SK-N-SH (cell line): ENCODE data around the gene SLC35F4.

ENCODE experiments used
- EP300 ChIP-seq, 2 experiments: IDR thresholded peaks; 2 replicates each; pipeline versions ENCODE4 v1.4.0 to v1.6.1; 2012; ENCODE audit warnings: borderline replicate concordance in 1 of 2, low read depth in 1 of 2, low read length in 1 of 2
- FOXM1 ChIP-seq: IDR thresholded peaks from 2 replicates; pipeline ENCODE4 v1.4.0; 2012; ENCODE audit warnings: low read depth, mild to moderate bottlenecking
- RAD21 ChIP-seq: IDR thresholded peaks from 2 replicates; pipeline ENCODE4 v1.6.1; 2012; ENCODE audit warnings: mild to moderate bottlenecking, low read length
- RCOR1 ChIP-seq: fragments of 150-350 bp; IDR thresholded peaks from 2 replicates; pipeline ENCODE4 v1.6.1; 2017; ENCODE audit warnings: antibody characterized with exemption, low read length
- RFX5 ChIP-seq: IDR thresholded peaks from 2 replicates; pipeline ENCODE4 v1.6.1; 2012; ENCODE audit warnings: mild to moderate bottlenecking, improper control_type of control experiment, low read length
- SIN3A ChIP-seq: IDR thresholded peaks from 2 replicates; pipeline ENCODE4 v1.6.1; 2012; ENCODE audit warnings: low read depth, mild to moderate bottlenecking, low read length, moderate library complexity, borderline replicate concordance
- SMC3 ChIP-seq: IDR thresholded peaks from 2 replicates; pipeline ENCODE4 v1.6.1; 2012; ENCODE audit warnings: low read depth, low read length, improper control_type of control experiment
- TAF1 ChIP-seq: IDR thresholded peaks from 2 replicates; pipeline ENCODE4 v1.6.1; 2012; ENCODE audit warnings: low read depth, mild to moderate bottlenecking, low read length, moderate library complexity, borderline replicate concordance
- TF ChIP-seq, protein P1 (sequence below): fragments of 200-600 bp; sonication (generic); IDR thresholded peaks from 2 replicates; pipeline ENCODE4 v1.6.1; 2017; ENCODE audit warnings: antibody characterized with exemption, mild to moderate bottlenecking, moderate library complexity
- TF ChIP-seq, protein P2 (sequence below): IDR thresholded peaks from 2 replicates; pipeline ENCODE4 v1.4.0; 2012; ENCODE audit warnings: low read depth

GRCh38 chr14:57875985-57876384 is 10.1 kb upstream of the SLC35F4 start:
- no peak for TF ChIP-seq EP300 (IDR thresholded peaks at IDR 0.05; ENCODE audit: borderline replicate concordance in 1 of 2, low read depth in 1 of 2, low read length in 1 of 2)
- TF ChIP-seq, protein P1, sequence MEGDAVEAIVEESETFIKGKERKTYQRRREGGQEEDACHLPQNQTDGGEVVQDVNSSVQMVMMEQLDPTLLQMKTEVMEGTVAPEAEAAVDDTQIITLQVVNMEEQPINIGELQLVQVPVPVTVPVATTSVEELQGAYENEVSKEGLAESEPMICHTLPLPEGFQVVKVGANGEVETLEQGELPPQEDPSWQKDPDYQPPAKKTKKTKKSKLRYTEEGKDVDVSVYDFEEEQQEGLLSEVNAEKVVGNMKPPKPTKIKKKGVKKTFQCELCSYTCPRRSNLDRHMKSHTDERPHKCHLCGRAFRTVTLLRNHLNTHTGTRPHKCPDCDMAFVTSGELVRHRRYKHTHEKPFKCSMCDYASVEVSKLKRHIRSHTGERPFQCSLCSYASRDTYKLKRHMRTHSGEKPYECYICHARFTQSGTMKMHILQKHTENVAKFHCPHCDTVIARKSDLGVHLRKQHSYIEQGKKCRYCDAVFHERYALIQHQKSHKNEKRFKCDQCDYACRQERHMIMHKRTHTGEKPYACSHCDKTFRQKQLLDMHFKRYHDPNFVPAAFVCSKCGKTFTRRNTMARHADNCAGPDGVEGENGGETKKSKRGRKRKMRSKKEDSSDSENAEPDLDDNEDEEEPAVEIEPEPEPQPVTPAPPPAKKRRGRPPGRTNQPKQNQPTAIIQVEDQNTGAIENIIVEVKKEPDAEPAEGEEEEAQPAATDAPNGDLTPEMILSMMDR, result no peak
- TF ChIP-seq FOXM1, result no peak
- TF ChIP-seq SMC3, result no peak
- TF ChIP-seq RAD21, result no peak
- no peak for TF ChIP-seq SIN3A
- no peak for TF ChIP-seq RCOR1
- no peak for TF ChIP-seq RFX5
- TF ChIP-seq TAF1, result no peak
- TF ChIP-seq, protein P2, sequence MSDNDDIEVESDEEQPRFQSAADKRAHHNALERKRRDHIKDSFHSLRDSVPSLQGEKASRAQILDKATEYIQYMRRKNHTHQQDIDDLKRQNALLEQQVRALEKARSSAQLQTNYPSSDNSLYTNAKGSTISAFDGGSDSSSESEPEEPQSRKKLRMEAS, result no peak
